COLO829 (cell line): ENCODE data around the gene STOML1.
A peak's percentile ranks its signal among the peaks of the same experiment; 100 is the strongest.
"Not testable (repeated sequence)": the region's sequence is repeated elsewhere in the genome, so short reads cannot be mapped to it uniquely, and the experiment has no call there.

ENCODE experiments used
- DNase-seq: peaks from one replicate; pipeline ENCODE4 v3.0.0; 2012; ENCODE audit warnings: low spot score

Gene STOML1

GRCh38 chr15:73987250-73987649, 4.8 kb downstream of the STOML1 start:
- no peak for DNase-seq

DNA sequence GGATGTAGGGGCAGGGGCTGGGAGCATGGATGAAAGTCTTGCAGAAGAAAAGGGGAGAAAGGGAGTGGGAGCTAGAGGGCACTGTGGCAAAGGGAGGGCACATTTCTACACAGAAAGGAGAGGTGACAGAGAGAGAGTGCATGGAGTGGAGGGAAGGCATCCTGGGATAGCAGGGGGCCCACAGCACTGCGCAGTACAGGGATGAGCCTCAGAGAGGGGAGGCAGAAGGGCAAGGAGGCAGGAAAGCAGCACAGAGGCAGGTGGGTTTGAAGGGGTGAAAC, 5.4 kb downstream of the STOML1 start:
- DNase-seq, result no peak

GRCh38 chr15:73986055-73986775, 5.9 kb downstream of the STOML1 start:
- no peak for DNase-seq

DNA sequence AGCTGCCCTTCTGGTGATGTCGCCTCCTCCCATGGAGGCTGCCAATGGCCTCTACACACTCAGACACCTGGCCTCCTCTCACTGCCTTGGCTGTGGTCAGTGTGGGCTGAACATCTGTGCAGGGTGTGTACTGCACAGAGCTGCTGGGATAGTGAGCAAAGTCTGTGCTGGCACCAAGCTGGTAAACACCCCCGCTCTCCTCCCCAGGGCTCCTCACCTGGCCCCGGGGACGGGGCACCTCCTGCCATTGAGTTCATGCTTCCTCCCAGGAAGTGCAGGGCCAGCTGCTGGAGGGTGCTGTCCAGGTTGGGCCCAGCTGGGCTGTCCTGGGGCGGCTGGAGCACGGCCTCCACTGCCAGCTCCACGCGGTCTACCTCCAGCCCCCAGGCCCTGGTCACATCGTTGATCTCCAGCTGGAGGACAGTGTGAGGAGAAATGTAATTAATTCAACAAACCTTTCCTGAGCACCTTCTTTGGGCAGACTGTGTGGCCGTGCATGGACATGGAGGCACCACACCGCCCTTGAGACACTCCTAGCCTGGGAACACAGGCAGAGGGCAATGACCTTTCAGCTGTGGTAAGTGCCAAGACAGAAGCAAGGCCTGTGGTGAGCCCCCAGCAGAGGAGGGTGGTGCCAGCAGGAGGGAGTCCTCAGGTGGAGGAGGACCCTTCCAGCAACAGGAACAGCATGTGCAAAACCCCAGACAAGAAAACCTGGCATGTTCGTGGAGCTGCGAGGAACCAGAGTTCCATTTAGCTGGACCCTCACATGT, 6.8 kb downstream of the STOML1 start:
- no peak for DNase-seq

- DNase-seq, result no peak
Observed at GRCh38 chr15:73984208-73984979, 7.7 kb downstream of the STOML1 start.

DNA sequence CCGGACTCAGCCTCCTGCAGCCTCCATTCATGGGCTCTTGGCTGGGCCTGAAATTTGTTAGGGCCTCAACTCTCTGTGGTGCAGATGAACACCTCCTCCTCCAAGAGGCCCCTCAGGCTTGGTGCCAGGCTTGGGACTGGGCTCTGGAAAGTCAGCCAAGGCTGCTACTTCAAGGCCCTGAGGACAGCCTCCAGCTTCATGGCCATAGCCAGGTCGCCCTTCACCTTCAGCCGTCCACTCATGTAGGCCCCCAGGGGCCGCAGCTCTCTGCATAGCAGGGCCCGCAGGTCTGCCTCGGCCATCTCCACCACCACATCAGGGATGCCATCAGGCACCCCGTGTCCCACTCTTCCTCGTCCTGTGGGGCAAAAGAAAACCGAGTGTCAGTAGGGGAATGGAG, 8.3 kb downstream of the STOML1 start:
- no peak for DNase-seq

DNA sequence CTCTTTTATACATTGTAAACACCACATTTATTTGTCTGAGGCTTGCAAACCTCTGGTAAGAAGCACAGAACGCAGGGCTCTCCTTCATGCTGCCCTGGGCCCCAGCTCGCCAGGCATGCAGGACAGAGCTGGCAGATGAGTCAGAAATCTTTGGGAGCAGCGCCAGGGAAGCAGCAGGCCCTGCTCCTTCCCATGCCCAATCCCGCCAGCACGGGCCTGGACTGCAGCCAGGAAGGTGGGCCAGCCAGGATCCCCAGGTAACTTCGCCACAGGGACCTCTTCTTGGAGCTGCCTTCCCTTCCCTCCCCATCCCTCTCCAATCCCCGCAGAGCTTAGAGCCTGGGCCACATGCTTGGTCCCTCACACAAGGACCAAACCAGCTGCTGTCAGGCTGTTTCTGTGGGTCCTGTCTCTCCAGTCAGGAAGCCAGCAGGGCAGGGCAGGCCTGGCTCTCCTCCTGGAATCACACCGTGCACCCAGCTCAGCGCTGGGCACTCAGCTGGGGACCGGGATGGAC, 8.8 kb downstream of the STOML1 start:
- no peak for DNase-seq

- no peak for DNase-seq
Observed at GRCh38 chr15:73982222-73982962, 9.7 kb downstream of the STOML1 start.

DNA sequence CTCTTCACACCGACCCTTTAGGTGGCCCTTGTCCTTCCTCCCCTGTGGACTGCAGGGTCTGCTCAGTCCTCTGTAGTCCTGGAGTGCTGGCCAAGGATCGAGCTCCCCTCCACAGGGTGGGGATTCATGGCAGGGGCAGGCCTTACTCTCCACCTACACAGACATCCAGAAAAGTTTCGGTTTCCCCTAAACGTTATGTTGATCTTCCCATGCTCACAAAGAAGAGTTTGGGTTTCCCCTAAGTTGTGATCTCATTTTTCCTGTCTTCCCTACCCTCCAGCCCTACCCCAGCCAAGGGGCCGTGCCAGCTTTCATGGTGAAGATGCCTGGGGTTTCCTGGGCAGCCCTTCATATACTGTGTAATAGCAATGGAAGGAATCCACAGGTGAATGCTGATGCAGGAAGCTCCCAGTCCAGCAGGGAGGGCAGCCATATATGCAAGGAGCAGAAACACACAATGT, 10.3 kb downstream of the STOML1 start:
- no peak for DNase-seq

- DNase-seq, result no peak
Observed at GRCh38 chr15:73979636-73980035, 12.5 kb downstream of the STOML1 start.

GRCh38 chr15:73978896-73979295, 13.2 kb downstream of the STOML1 start:
- peak; percentile 35 for DNase-seq

DNA sequence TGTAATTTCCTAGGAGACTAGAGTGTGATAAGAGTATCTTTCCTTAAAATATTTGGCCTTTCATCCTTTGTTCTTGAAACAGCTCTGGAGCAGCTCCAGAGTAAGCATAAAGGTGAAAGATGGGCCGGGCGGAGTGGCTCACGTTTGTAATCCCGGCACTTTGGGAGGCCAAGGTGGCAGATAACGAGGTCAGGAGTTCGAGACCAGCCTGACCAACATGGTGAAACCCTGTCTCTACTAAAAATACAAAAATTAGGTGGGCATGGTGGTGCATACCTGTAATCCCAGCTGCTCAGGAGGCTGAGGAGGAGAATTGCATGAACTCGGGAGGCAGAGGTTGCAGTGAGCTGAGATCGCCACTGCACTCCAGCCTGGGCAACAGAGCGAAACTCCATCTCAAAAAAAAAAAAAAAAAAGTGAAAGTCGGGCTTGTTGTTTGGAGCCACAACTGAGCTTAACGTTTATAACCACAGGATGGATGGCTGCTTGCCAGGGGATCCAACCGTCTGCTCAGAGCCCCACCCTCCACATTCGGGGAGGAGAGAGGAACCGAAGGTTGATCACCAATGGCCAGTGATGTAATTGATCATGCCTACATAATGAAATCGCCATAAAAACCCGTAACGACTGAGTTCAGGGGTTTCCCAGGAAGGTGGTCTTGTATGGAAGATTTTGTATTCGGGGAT, 16.5 kb downstream of the STOML1 start:
- DNase-seq, result not testable (repeated sequence)

DNA sequence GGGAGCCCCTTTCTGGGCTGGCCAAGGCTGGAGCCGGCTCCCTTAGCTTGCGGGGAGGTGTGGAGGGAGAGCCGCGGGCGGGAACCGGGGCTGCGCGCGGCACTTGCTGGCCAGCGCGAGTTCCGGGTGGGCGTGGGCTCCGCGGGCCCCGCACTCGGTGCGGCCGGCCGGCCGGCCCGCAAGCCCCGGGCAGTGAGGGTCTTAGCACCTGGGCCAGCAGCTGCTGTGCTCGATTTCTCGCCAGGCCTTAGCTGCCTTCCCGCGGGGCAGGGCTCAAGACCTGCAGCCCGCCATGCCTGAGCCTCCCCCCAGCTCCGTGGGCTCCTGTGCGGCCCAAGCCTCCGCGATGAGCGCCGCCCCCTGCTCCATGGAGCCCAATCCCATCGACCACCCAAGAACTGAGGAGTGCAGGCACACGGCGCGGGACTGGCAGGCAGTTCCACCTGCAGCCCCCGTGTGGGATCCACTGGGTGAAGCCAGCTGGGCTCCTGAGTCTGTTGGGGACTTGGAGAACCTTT, 18.4 kb downstream of the STOML1 start:
- DNase-seq, result not testable (repeated sequence)

- DNase-seq, result peak; percentile 50
Observed at GRCh38 chr15:73972984-73973682, 19.0 kb downstream of the STOML1 start.

- DNase-seq, result no peak
Observed at GRCh38 chr15:73969151-73969759, 22.8 kb downstream of the STOML1 start.

- no peak for DNase-seq
Observed at GRCh38 chr15:73968461-73968860, 23.6 kb downstream of the STOML1 start.

- peak; percentile 40 for DNase-seq
Observed at GRCh38 chr15:73965758-73966113, 26.4 kb downstream of the STOML1 start.

DNA sequence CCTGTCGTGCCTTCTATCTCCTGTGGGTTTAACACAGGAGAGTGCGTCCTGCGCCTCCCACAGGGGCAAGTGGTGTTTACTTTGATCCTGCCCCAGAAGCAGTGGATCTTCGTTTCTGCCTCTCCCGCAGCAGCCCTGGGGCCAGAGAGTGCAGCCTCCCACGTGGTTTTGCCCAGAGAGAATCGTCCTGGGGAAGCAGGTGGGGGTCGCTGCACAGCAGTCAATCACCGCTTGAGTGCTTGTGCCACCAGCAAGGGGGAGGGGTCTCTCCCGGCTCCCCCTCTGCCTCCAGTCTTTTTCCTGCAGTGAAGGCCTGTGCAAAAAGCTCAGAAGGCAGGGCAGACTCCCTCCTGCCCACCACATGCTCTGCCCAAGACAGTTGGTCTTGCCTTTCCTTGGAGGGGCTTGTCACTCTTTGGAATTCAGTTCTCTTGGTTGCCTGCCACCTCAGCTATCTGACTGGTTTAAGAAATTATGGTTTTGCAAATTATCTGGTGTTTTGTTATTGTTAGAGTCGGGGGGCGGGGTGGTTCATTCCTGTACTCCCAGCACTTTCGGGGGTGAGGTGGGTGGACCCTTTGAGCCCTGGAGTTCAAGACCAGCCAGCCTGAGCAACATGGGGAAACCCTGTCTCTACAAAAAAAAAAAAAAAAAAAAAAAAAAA, 26.9 kb downstream of the STOML1 start:
- peak; percentile 27 for DNase-seq

GRCh38 chr15:73964736-73965093, 27.4 kb downstream of the STOML1 start:
- peak; percentile 79 for DNase-seq

DNA sequence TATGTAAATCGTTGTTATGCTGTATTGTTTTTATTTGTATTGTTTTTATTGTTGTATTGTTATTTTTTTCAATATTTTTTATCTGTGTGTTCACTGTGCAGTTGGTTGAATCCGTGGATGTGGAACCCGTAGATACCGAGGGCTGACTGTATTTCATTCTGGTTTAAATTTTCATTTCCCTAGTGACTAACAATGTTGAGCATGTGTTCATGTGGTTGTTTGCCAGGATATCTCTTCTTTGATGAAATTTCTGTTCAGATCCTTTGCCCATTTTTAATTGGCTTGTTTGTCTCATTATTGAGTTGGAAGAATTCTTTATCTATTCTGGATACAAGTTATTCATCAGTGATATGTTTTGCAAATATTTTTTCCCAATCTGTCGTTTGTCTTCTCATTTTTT, 29.7 kb downstream of the STOML1 start:
- no peak for DNase-seq
